ENCODE results near the gene LRP1.

LRP1 gene

DNA sequence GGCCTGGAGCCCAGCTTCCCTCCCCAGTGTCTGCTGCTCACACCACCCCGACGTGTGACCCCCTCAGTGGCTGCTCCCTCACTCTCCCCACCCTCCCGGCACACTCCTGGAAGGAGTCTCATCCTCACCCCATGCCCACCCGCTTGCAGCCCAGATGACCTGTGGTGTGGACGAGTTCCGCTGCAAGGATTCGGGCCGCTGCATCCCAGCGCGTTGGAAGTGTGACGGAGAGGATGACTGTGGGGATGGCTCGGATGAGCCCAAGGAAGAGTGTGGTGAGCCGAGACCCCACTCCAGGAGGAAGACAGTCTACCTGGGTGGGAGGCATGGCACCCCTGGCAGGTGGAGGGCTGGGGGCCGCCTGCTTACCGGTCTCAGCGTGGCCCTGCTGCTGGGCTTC lies 73.3 kb downstream of the LRP1 start:
- Histone ChIP-seq H2AFZ (ENCODE audit: low read length) (no peak overlapping the region), H3K36me3 (replicated peaks; ENCODE audit: insufficient read depth, low read length) (no peaks in the 10 kb centered on the region), H3K9me2 (replicated peaks; ENCODE audit: insufficient read depth, low read length) (no peaks in the 10 kb centered on the region), H4K20me1 (ENCODE audit: insufficient read depth, low read length) (no peaks in the 10 kb centered on the region), H3K9ac (ENCODE audit: low read length) (no peak overlapping the region), H3F3A (ENCODE audit: insufficient read depth, low read length) (no peaks in the 10 kb centered on the region), H3K27ac (ENCODE audit: low read length) (no peak overlapping the region), H3K4me2 (ENCODE audit: low read depth, low read length) (no peak overlapping the region), H3K9me3 (replicated peaks; ENCODE audit: insufficient read depth, low read length) (no peaks in the 10 kb centered on the region), H3K4me3 (ENCODE audit: low read length) (no peak overlapping the region), H3K4me1 (ENCODE audit: low read length) (no peaks in the 10 kb centered on the region), H3K27me3 (replicated peaks; ENCODE audit: insufficient read depth, low read length) (peaks cover 94% of the 10 kb centered on the region), H3K79me2 (ENCODE audit: low read length) (no peaks in the 10 kb centered on the region)
- no peak for TF ChIP-seq CTCF (IDR thresholded peaks at IDR 0.05; ENCODE audit: low read length)
- TF ChIP-seq EZH2phosphoT487 (IDR thresholded peaks at IDR 0.05; ENCODE audit: low read length): no peak
- no peak for TF ChIP-seq EZH2 (optimal IDR thresholded peaks at IDR 0.05; ENCODE audit: low read depth, low read length)
- no peak for DNase-seq

GRCh38 chr12:57202321-57202720 lies 74.0 kb downstream of the LRP1 start:
- H3K36me3 ChIP-seq (replicated peaks; ENCODE audit: insufficient read depth, low read length): no peaks in the 10 kb centered on the region
- TF ChIP-seq EZH2phosphoT487 (IDR thresholded peaks at IDR 0.05; ENCODE audit: low read length): no peak
- H3K9me3 ChIP-seq (replicated peaks; ENCODE audit: insufficient read depth, low read length): no peaks in the 10 kb centered on the region
- H3K27ac ChIP-seq (ENCODE audit: low read length): no peak overlapping the region
- no peak overlapping the region for H3K9ac ChIP-seq (ENCODE audit: low read length)
- no peak overlapping the region for H3K4me3 ChIP-seq (ENCODE audit: low read length)
- H3K79me2 ChIP-seq (ENCODE audit: low read length): no peaks in the 10 kb centered on the region
- H3K9me2 ChIP-seq (replicated peaks; ENCODE audit: insufficient read depth, low read length): no peaks in the 10 kb centered on the region
- H3K4me2 ChIP-seq (ENCODE audit: low read depth, low read length): no peak overlapping the region
- H3F3A ChIP-seq (ENCODE audit: insufficient read depth, low read length): no peaks in the 10 kb centered on the region
- no peaks in the 10 kb centered on the region for H4K20me1 ChIP-seq (ENCODE audit: insufficient read depth, low read length)
- H3K4me1 ChIP-seq (ENCODE audit: low read length): no peaks in the 10 kb centered on the region
- DNase-seq: no peak
- peaks cover 88% of the 10 kb centered on the region for H3K27me3 ChIP-seq (replicated peaks; ENCODE audit: insufficient read depth, low read length)
- H2AFZ ChIP-seq (ENCODE audit: low read length): no peak overlapping the region

GRCh38 chr12:57203201-57203600 lies 74.9 kb downstream of the LRP1 start:
- H3K9me2 ChIP-seq (replicated peaks; ENCODE audit: insufficient read depth, low read length): no peaks in the 10 kb centered on the region
- H2AFZ ChIP-seq (ENCODE audit: low read length): no peak overlapping the region
- H4K20me1 ChIP-seq (ENCODE audit: insufficient read depth, low read length): no peaks in the 10 kb centered on the region
- H3K9me3 ChIP-seq (replicated peaks; ENCODE audit: insufficient read depth, low read length): no peaks in the 10 kb centered on the region
- no peak overlapping the region for H3K27ac ChIP-seq (ENCODE audit: low read length)
- H3K36me3 ChIP-seq (replicated peaks; ENCODE audit: insufficient read depth, low read length): no peaks in the 10 kb centered on the region
- H3K27me3 ChIP-seq (replicated peaks; ENCODE audit: insufficient read depth, low read length): peaks cover 88% of the 10 kb centered on the region
- no peak overlapping the region for H3K9ac ChIP-seq (ENCODE audit: low read length)
- no peak for DNase-seq
- TF ChIP-seq EZH2phosphoT487 (IDR thresholded peaks at IDR 0.05; ENCODE audit: low read length) (no peak), CTCF (IDR thresholded peaks at IDR 0.05; ENCODE audit: low read length) (no peak), EZH2 (optimal IDR thresholded peaks at IDR 0.05; ENCODE audit: low read depth, low read length) (no peak)
- H3K79me2 ChIP-seq (ENCODE audit: low read length): no peaks in the 10 kb centered on the region
- H3F3A ChIP-seq (ENCODE audit: insufficient read depth, low read length): no peaks in the 10 kb centered on the region
- H3K4me1 ChIP-seq (ENCODE audit: low read length): no peaks in the 10 kb centered on the region
- H3K4me2 ChIP-seq (ENCODE audit: low read depth, low read length): no peak overlapping the region
- no peak overlapping the region for H3K4me3 ChIP-seq (ENCODE audit: low read length)

GRCh38 chr12:57203791-57204190 lies 75.5 kb downstream of the LRP1 start:
- peaks cover 88% of the 10 kb centered on the region for H3K27me3 ChIP-seq (replicated peaks; ENCODE audit: insufficient read depth, low read length)
- DNase-seq: no peak
- H3K9ac ChIP-seq (ENCODE audit: low read length): no peak overlapping the region
- H2AFZ ChIP-seq (ENCODE audit: low read length): no peak overlapping the region
- H3K36me3 ChIP-seq (replicated peaks; ENCODE audit: insufficient read depth, low read length): no peaks in the 10 kb centered on the region
- TF ChIP-seq EZH2phosphoT487 (IDR thresholded peaks at IDR 0.05; ENCODE audit: low read length): no peak
- TF ChIP-seq EZH2 (optimal IDR thresholded peaks at IDR 0.05; ENCODE audit: low read depth, low read length): no peak
- no peak for TF ChIP-seq CTCF (IDR thresholded peaks at IDR 0.05; ENCODE audit: low read length)
- H3K9me3 ChIP-seq (replicated peaks; ENCODE audit: insufficient read depth, low read length): no peaks in the 10 kb centered on the region
- H3K4me2 ChIP-seq (ENCODE audit: low read depth, low read length): no peak overlapping the region
- no peaks in the 10 kb centered on the region for H4K20me1 ChIP-seq (ENCODE audit: insufficient read depth, low read length)
- no peaks in the 10 kb centered on the region for H3F3A ChIP-seq (ENCODE audit: insufficient read depth, low read length)
- no peaks in the 10 kb centered on the region for H3K79me2 ChIP-seq (ENCODE audit: low read length)
- H3K4me1 ChIP-seq (ENCODE audit: low read length): no peaks in the 10 kb centered on the region
- H3K27ac ChIP-seq (ENCODE audit: low read length): no peak overlapping the region
- H3K9me2 ChIP-seq (replicated peaks; ENCODE audit: insufficient read depth, low read length): no peaks in the 10 kb centered on the region
- H3K4me3 ChIP-seq (ENCODE audit: low read length): no peak overlapping the region

All from MM.1S (cell line).